Liver (tissue), 3 donors: Measurements from ENCODE around the gene NUDT14.

ENCODE experiments used
- ATF3 ChIP-seq: IDR thresholded peaks from 2 replicates; pipeline ENCODE4 v1.6.1; 2016; ENCODE audit warnings: antibody characterized with exemption
- EGR1 ChIP-seq, 2 donors: IDR thresholded peaks; 2 replicates each; pipeline ENCODE4 v1.6.1; 2016 to 2018; ENCODE audit warnings: antibody characterized with exemption in 2 of 2, low read depth in 2 of 2
- JUND ChIP-seq, 2 donors: IDR thresholded peaks; 2 replicates each; pipeline ENCODE4 v1.6.1; 2016; ENCODE audit warnings: antibody characterized with exemption in 2 of 2
- RAD21 ChIP-seq, 2 donors: IDR thresholded peaks; 2 replicates each; pipeline ENCODE4 v1.6.1; 2016; ENCODE audit warnings: antibody characterized with exemption in 2 of 2, mild to moderate bottlenecking in 2 of 2
- TF ChIP-seq, protein P1 (sequence below): fragments of 150-350 bp; IDR thresholded peaks from 2 replicates; pipeline ENCODE4 v1.5.1; 2017; ENCODE audit warnings: improper control_type of control experiment, low read depth, low read length; ENCODE audit not compliant: missing input control
- TF ChIP-seq, protein P2 (sequence below): IDR thresholded peaks from 2 replicates; pipeline ENCODE4 v1.6.1; 2016; ENCODE audit warnings: antibody characterized with exemption, mild to moderate bottlenecking
- donor health status: healthy.
- donor health status: healthy.

- TF ChIP-seq JUND (IDR thresholded peaks at IDR 0.05) = no peak
- TF ChIP-seq, protein P1, sequence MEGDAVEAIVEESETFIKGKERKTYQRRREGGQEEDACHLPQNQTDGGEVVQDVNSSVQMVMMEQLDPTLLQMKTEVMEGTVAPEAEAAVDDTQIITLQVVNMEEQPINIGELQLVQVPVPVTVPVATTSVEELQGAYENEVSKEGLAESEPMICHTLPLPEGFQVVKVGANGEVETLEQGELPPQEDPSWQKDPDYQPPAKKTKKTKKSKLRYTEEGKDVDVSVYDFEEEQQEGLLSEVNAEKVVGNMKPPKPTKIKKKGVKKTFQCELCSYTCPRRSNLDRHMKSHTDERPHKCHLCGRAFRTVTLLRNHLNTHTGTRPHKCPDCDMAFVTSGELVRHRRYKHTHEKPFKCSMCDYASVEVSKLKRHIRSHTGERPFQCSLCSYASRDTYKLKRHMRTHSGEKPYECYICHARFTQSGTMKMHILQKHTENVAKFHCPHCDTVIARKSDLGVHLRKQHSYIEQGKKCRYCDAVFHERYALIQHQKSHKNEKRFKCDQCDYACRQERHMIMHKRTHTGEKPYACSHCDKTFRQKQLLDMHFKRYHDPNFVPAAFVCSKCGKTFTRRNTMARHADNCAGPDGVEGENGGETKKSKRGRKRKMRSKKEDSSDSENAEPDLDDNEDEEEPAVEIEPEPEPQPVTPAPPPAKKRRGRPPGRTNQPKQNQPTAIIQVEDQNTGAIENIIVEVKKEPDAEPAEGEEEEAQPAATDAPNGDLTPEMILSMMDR = no peak
- TF ChIP-seq ATF3 = no peak
- TF ChIP-seq, protein P2, sequence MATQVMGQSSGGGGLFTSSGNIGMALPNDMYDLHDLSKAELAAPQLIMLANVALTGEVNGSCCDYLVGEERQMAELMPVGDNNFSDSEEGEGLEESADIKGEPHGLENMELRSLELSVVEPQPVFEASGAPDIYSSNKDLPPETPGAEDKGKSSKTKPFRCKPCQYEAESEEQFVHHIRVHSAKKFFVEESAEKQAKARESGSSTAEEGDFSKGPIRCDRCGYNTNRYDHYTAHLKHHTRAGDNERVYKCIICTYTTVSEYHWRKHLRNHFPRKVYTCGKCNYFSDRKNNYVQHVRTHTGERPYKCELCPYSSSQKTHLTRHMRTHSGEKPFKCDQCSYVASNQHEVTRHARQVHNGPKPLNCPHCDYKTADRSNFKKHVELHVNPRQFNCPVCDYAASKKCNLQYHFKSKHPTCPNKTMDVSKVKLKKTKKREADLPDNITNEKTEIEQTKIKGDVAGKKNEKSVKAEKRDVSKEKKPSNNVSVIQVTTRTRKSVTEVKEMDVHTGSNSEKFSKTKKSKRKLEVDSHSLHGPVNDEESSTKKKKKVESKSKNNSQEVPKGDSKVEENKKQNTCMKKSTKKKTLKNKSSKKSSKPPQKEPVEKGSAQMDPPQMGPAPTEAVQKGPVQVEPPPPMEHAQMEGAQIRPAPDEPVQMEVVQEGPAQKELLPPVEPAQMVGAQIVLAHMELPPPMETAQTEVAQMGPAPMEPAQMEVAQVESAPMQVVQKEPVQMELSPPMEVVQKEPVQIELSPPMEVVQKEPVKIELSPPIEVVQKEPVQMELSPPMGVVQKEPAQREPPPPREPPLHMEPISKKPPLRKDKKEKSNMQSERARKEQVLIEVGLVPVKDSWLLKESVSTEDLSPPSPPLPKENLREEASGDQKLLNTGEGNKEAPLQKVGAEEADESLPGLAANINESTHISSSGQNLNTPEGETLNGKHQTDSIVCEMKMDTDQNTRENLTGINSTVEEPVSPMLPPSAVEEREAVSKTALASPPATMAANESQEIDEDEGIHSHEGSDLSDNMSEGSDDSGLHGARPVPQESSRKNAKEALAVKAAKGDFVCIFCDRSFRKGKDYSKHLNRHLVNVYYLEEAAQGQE = no peak
- no peak for TF ChIP-seq EGR1 (IDR thresholded peaks at IDR 0.05; ENCODE audit: low read depth in 2 of 2)
- TF ChIP-seq RAD21 (IDR thresholded peaks at IDR 0.05) = no peak
Measured at GRCh38 chr14:105165761-105166485, 15.2 kb downstream of the NUDT14 start.
